Endometrial microvascular endothelial cells (primary cell): ENCODE measurements around the gene NPPA. TPM values are rescaled to one million over a fixed set of nuclear protein-coding genes. Genes with fewer than 3 reads are reported as not detected.
"Not testable (repeated sequence)": the region's sequence is repeated elsewhere in the genome, so short reads cannot be mapped to it uniquely, and the experiment has no call there.

ENCODE experiments used
- in situ Hi-C: cut with HindIII; loops from 2 replicates; pipeline ENCODE4 v1.10.0; 2017; ENCODE audit warnings: low sequenced_read_pairs, low pct_unique_long_range_greater_than_20kb; ENCODE audit errors: inconsistent ontology term
- total RNA-seq: library from RNA; depleted of rRNA; stranded (reverse); fragments of >200 nt; gene quantifications from one replicate; pipeline ENCODE4 v1.2.3, GENCODE V29; 2015; ENCODE audit errors: inconsistent ontology term

The NPPA gene
- total RNA-seq, 1 donor from 2014 or later, result not detected

GRCh38 chr1:11826946-11827345, 20.6 kb downstream of the NPPA start:
- in situ Hi-C loops, result no loop called here

- in situ Hi-C loops, result no loop called here
These were observed 22.5 kb downstream of the NPPA start for GRCh38 chr1:11825131-11825530.

- in situ Hi-C loops, result no loop called here
These were observed 24.0 kb downstream of the NPPA start for GRCh38 chr1:11823366-11824137.

GRCh38 chr1:11822091-11822490, 25.5 kb downstream of the NPPA start:
- in situ Hi-C loops, result no loop called here

- in situ Hi-C loops, result no loop called here
These were observed 30.4 kb downstream of the NPPA start for GRCh38 chr1:11817192-11817591.

GRCh38 chr1:11813021-11813420, 34.6 kb downstream of the NPPA start:
- in situ Hi-C loops, result no loop called here

- in situ Hi-C loops, result no loop called here
These were observed 40.5 kb downstream of the NPPA start for GRCh38 chr1:11807133-11807532.

- in situ Hi-C loops, result no loop called here
These were observed 41.2 kb downstream of the NPPA start for GRCh38 chr1:11806307-11806936.

GRCh38 chr1:11805422-11806306, 41.9 kb downstream of the NPPA start, which contains the start of the genes CLCN6 and MTHFR:
Gene CLCN6 (plus strand): TSS chr1:11806191. CDS start chr1:11806263, 72 bp downstream.
Gene MTHFR (minus strand): TSS chr1:11805964. CDS start chr1:11803116, 2,848 bp downstream.
- in situ Hi-C loops, result no loop called here

- in situ Hi-C loops, result no loop called here
These were observed 42.7 kb downstream of the NPPA start for GRCh38 chr1:11804666-11805421.

GRCh38 chr1:11803924-11804665, 43.5 kb downstream of the NPPA start:
- in situ Hi-C loops, result not testable (repeated sequence)

- in situ Hi-C loops, result no loop called here
These were observed 44.4 kb downstream of the NPPA start for GRCh38 chr1:11802973-11803885.

- in situ Hi-C loops, result no loop called here
These were observed 45.0 kb downstream of the NPPA start for GRCh38 chr1:11802616-11802972.

- in situ Hi-C loops, result no loop called here
These were observed 46.7 kb downstream of the NPPA start for GRCh38 chr1:11800756-11801433.

- in situ Hi-C loops, result no loop called here
These were observed 47.2 kb downstream of the NPPA start for GRCh38 chr1:11800391-11800755.

- in situ Hi-C loops, result no loop called here
These were observed 47.7 kb downstream of the NPPA start for GRCh38 chr1:11799896-11800295.

- in situ Hi-C loops, result no loop called here
These were observed 48.5 kb downstream of the NPPA start for GRCh38 chr1:11799099-11799498.
